HG03103 (cell line): Measurements from ENCODE around the gene PHRF1.
A peak's percentile ranks its signal among the peaks of the same experiment; 100 is the strongest.

Experiments
- ATAC-seq: cut with Tn5 transposase; IDR thresholded peaks from one replicate; pipeline ENCODE4 v1.9.1; 2021; ENCODE audit warnings: low read depth; ENCODE audit not compliant: unreplicated experiment

Gene PHRF1

GRCh38 chr11:575996-576768, at the start of gene PHRF1:
TSS of gene PHRF1 (plus strand) at chr11:576470. CDS start at chr11:581513, 5,043 bp downstream.
- peak; percentile 72 for ATAC-seq

GRCh38 chr11:528166-528814, 48.0 kb upstream of the PHRF1 start:
- ATAC-seq: no peak

- no peak for ATAC-seq
These were observed 47.2 kb upstream of the PHRF1 start for GRCh38 chr11:528815-529727.

- no peak for ATAC-seq
These were observed 46.4 kb upstream of the PHRF1 start for GRCh38 chr11:529728-530411.

- ATAC-seq: no peak
These were observed 45.1 kb upstream of the PHRF1 start for GRCh38 chr11:530960-531831.

- ATAC-seq: no peak
These were observed 44.2 kb upstream of the PHRF1 start for GRCh38 chr11:531919-532526.

GRCh38 chr11:532527-532985, 43.7 kb upstream of the PHRF1 start:
- no peak for ATAC-seq

- ATAC-seq: no peak
These were observed 43.2 kb upstream of the PHRF1 start for GRCh38 chr11:532986-533585.

GRCh38 chr11:533586-534395, 42.5 kb upstream of the PHRF1 start:
- no peak for ATAC-seq

GRCh38 chr11:534396-535209, 41.7 kb upstream of the PHRF1 start:
- no peak for ATAC-seq

GRCh38 chr11:535210-535518, 41.1 kb upstream of the PHRF1 start:
- ATAC-seq: no peak

GRCh38 chr11:535519-536454, 40.5 kb upstream of the PHRF1 start, which contains the start of gene HRAS:
TSS of gene HRAS (minus strand) at chr11:535576.
- ATAC-seq: peak; percentile 66

GRCh38 chr11:536841-537621, 39.2 kb upstream of the PHRF1 start, which contains the start of gene LRRC56:
TSS of gene LRRC56 (plus strand) at chr11:537527. CDS start at chr11:540685, 3,158 bp downstream.
- peak; percentile 40 for ATAC-seq

GRCh38 chr11:537622-538430, 38.4 kb upstream of the PHRF1 start:
- no peak for ATAC-seq
